GM19023 (cell line): ENCODE measurements around the gene ATP8A2.

ENCODE experiments used
- ATAC-seq: cut with Tn5 transposase; IDR thresholded peaks from one replicate; pipeline ENCODE4 v1.9.1; 2021; ENCODE audit warnings: mild to moderate bottlenecking, moderate library complexity; ENCODE audit not compliant: unreplicated experiment

ATP8A2 gene

DNA sequence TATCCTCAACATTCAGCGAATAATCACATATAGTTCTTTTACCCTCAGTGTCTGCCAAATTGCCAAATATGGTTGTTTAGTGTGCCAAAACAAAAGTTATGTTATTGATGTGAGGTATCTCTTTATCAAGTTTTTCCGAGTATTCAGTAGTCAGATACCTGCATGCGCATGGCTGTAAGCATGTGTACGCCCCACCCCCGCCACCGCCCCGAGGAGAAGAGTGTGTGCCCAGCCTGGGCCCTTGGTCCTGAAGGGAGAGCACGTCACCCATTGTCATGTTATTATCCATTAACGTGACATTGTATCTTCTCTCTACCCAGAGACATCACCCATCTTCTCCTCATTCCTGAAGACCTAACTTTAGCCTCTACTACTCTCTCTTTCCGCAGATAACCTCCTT, 533.1 kb downstream of the ATP8A2 start:
- no peak for ATAC-seq

DNA sequence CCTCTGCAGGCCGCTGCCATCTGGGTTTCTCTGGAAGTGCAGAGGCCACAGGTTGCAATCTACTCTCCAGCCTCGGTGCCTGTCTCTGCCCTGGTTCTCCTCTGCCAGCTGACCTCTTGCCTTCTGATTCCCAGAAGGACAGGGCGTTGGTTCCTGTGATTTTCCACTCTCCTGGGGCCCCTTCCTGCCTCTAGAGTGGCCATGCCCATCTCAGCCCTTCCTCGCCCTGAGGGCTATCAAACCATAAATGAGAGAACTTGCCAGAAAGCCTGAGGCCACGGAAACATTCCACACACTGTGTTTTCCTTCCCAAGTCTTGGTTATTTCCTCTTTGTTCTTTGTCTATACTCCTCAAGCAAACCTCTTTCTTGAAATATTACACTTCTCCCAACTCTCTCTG, 533.8 kb downstream of the ATP8A2 start:
- ATAC-seq, result no peak

DNA sequence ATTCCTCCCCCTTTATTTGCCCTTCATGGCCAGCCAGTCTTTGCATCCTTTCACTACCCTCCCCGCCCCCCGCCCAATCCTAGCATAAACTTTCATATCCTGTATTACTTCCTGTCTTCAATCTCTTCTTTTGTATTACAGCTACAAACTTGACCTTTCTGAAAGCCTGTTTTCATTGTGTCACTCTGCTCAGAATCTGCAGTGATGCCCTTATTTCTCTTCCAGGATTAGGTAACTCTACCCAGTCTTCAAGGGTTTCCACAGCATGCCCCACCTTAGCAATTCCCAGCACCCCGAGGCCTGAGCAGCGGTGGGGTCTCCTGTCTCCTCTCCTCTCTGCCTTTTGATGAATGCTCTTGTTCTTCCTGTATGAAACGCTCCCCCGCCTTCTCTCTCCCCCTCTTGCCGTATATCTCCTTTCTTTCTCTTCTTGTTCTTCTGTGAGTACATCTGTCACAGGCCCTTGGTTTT, 534.5 kb downstream of the ATP8A2 start:
- no peak for ATAC-seq

DNA sequence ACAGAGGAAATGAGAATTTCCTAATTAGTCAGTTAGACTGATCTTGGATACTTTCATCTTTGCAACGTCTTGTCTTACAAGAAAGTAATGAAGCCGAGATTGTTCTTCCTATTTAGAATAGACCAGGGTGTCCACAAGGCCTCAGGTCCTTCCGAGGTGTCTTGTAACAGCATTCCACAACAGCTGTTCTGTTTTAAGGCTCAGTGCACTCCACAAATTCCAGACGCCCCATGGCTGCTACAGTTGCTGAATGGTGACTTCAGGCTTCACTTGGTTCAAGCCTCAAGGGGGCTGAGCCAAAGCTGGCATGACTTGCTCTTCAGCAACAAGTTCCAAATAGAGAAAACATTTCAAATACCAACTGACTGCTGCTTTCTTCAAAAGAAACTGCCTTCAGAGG, 536.6 kb downstream of the ATP8A2 start:
- ATAC-seq, result no peak

DNA sequence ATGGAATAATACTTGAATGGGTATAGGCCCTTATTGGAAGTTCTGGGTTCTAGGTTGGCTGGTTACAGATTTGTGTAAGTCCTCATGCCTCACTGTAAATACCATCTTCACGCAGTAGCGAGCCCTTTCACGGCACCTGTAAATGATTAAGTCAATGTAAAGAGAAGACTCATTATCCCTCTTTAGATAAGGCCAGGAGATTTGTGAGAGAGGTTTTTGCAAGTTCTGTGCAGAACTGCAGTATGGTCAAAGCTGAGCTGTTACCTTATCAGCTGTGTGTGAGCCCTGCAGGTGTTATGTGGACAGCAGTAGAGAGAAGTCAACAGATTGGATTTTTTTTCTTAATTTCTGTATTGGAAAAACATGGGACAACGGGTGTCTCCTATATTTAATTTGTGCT, 538.5 kb downstream of the ATP8A2 start:
- ATAC-seq, result no peak

- ATAC-seq, result no peak
These were observed 539.2 kb downstream of the ATP8A2 start for GRCh38 chr13:25910991-25911419.

GRCh38 chr13:25912961-25913360, 541.2 kb downstream of the ATP8A2 start:
- no peak for ATAC-seq

DNA sequence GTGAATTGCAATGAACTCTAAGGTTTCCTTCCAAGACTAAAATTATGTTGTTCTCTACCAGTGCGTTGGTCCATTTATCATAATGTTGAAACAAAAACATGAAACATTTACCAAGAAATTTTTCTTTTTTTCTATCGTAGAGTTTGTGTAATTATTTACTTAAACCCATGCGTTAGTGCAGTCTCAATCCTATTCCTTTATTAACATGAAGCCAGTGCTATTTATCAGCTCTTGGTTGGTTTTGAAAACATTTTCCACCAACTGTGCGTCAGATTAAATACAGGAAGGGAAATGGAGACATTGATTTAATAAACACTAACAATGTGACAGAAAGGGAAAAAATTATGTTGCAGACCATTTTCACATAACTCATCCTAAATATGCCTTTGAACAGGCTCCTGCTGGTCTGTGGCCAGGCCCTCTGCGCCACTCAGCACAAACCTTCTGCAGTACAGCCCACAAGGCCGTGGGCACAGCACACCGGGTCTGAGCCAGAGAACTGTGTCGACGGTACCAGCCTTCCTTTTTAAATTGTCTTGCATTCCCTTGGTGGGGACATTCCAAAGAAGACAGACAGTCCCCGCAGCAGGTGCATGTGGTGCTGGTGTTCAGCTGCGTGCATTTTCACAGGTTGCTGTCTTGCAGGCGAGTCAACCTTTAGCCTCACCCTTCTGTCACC, 544.2 kb downstream of the ATP8A2 start:
- no peak for ATAC-seq

GRCh38 chr13:25920277-25920676, 548.5 kb downstream of the ATP8A2 start:
- no peak for ATAC-seq

- ATAC-seq, result no peak
These were observed 549.2 kb downstream of the ATP8A2 start for GRCh38 chr13:25920931-25921330.

GRCh38 chr13:25922376-25922775, 550.6 kb downstream of the ATP8A2 start:
- ATAC-seq, result no peak

DNA sequence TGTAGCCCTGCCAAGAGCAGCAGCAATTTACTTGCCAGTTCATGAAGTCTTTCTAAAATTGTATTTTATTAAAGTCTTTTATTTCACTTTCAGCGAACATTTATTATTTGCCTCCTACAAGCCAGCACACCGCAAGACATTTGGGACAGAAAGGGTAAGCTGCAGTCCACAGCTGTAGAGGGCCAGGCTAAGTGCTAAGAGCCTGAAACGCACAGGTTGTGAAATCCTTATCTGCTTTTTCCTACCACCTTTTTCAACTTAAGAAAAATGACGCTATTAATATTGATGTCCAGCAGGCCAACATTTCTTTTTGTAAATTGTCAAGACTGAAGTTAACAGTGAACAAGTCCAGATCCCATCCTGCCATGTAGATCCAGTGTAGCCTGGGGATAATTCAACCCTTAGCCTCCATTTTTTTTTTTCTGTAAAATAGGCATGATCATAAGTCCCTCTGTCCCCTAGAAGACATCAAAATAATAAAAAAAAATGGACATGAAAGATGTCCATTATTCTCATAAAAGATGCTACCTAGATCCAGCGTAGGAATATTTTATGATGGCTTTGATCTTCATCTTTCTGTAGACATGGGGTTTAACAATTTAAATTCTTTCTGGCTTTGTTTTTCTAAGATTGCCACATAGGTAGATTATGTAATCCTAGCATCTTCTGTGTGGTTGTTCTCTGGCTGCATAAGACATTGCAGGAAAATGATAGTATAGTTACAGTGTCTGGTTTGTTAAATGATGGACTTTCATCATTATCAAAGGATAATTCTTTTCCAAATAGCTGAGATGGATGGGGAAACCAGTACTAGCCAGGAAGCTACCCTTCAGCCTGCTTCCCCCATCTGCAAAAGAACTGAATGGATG, 551.7 kb downstream of the ATP8A2 start:
- ATAC-seq, result no peak

DNA sequence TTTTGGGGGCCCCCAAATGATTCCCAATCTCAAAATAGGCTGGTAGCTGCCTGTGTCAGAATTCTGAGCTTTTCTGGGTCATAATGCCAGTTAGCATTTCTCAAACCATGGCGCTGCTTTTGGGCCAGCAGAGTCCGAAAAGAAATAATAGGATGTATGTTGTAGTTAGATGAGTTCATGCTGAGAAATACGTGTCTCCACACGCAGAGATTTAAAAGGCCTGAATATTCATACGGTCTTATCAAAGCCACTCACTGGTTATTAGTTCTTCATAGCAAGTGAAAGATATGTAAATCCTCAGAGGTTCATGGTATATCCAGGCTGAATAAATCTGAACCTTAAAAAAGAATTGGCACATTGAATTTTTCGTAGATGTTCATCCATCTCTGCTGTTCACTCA, 555.6 kb downstream of the ATP8A2 start:
- no peak for ATAC-seq

DNA sequence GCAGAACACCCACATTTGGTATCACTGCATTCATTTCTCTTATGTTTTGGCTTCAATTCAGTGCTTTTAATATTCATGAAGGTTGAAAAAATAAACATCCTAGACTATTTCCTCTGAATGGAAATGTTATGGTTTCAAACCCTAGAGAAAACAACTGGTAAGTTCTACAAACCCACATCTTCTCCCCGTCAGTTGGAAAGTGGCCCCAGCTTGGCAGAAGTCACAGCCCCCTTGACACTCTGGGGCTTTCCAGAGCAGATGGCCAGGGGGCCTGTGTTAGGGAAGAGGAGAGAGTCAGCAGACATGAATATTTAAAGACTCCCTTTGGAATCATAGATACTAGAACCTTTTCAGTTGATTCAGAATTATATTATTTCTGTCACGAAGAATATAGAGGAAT, 556.2 kb downstream of the ATP8A2 start:
- no peak for ATAC-seq

GRCh38 chr13:25928941-25929505, 557.2 kb downstream of the ATP8A2 start:
- ATAC-seq, result no peak

DNA sequence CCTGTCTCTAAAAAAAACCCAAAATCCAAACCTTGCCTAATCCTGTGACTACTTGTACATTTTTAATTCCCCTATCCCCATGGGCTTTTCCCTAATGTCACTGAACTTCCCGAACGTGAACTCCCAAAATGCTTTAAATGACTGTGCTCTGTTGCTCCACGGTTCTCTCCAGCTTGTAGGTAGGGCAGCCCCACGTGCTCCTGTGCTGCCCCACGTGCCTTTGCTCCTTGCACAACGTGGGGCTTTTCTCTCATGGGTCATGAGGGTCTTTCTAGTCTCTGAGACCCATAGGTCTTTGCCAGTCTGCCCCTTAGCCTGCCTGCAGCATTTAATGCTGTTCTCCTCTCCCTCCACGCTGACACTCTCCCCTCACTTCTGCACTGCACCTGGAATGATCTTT, 558.0 kb downstream of the ATP8A2 start:
- ATAC-seq, result no peak

DNA sequence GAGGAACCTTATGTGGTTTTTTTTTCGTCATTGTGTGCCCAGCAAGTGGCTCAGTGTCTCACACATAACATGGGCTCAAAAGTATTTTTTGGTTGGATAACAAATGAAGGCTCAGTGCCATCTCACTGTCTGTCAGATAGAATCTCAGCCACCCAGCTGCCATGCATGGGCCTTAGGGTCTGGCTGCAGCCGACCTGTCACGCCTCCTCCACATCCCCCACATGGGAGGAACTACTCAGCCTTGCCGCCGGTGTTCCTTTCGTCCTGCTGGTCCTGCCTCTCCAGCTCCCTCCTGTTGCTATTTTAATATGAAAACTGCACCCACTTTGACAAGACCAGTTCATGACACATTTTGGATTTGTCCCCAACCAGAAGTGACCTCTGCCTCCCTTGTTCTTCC, 558.9 kb downstream of the ATP8A2 start:
- ATAC-seq, result no peak

DNA sequence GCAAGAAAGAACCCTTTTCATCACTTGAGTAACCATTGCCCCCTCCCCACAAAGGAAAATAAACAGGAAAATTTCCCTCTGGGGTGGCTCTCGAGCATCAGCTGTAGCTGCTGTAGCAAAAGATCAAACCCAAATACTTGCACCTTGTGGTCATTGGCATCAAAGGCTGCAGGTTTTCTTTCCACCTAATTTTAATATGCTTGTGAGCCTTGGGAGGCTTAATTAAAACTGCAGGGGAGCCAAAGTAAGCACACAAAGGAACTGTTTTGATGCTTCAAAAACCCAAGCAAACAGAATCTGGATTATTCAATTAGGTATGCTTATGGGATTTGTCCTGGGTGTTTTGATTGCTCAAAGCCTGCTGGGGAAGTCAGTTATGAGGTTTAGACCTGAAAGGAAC, 560.6 kb downstream of the ATP8A2 start:
- no peak for ATAC-seq

- ATAC-seq, result no peak
These were observed 561.7 kb downstream of the ATP8A2 start for GRCh38 chr13:25933520-25933919.

- no peak for ATAC-seq
These were observed 562.4 kb downstream of the ATP8A2 start for GRCh38 chr13:25934127-25934526.

- ATAC-seq, result no peak
These were observed 568.4 kb downstream of the ATP8A2 start for GRCh38 chr13:25939961-25940687.
